ENCODE measurements around the gene SAC3D1.

The SAC3D1 gene

DNA sequence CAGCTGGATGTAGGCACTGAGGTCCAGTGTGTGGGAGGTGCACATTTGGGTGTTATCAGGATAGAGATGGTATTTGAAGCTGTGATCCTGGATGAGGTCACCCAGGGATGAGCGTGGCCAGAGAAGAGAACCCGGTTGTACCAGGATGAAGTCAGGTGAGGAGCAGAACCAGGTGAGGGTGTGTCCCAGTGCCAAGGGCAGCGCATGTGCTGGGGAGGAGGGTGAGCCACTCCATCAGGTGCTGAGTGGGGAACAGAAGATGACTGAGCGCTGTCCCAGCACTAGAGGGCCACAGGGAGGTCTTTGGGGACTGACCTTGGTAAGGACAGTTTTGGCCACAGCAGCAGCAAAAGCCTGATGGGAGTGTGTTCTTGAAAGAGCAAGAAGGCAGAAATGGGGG, 24.3 kb upstream of the SAC3D1 start:
- no peak for DNase-seq
- peaks cover 16% of the 10 kb centered on the region for H3K79me1 ChIP-seq (replicated peaks; ENCODE audit: low read length, poor library complexity, severe bottlenecking)
- no peak overlapping the region for H3K14ac ChIP-seq (ENCODE audit: low read length in 2 of 2)
- no peak overlapping the region for H3K23ac ChIP-seq (ENCODE audit: low read length in 2 of 2)
- no peaks in the 10 kb centered on the region for H3K27me3 ChIP-seq (ENCODE audit: control insufficient read depth in 1 of 2, insufficient read depth in 1 of 2, low read length in 2 of 2)
- no peaks in the 10 kb centered on the region for H3K9me3 ChIP-seq (ENCODE audit: control insufficient read depth, low read length)
- H3K27ac ChIP-seq (ENCODE audit: low read length, poor library complexity, severe bottlenecking): no peak overlapping the region
- H4K91ac ChIP-seq (ENCODE audit: low read length): peak overlapping the region; percentile 64
- H2BK5ac ChIP-seq (ENCODE audit: low read depth, low read length, poor library complexity, severe bottlenecking): no peak overlapping the region
- H3K18ac ChIP-seq (ENCODE audit: low read depth in 1 of 2, low read length in 2 of 2): no peak overlapping the region
- H4K8ac ChIP-seq (ENCODE audit: low read length): no peak overlapping the region
- H3K36me3 ChIP-seq (ENCODE audit: control insufficient read depth in 1 of 2, insufficient read depth in 2 of 2, low read depth in 1 of 2, low read length in 2 of 2): peaks cover 32 to 33% of the 10 kb centered on the region in 2 experiments
- no peak overlapping the region for H3K4ac ChIP-seq (ENCODE audit: low read depth in 1 of 2, low read length in 2 of 2)
- no peak overlapping the region for H3K4me2 ChIP-seq (ENCODE audit: low read length, poor library complexity, severe bottlenecking)
- peak overlapping the region; percentile 36 for H3K9ac ChIP-seq (ENCODE audit: low read length)
- no peak overlapping the region for H2AFZ ChIP-seq (ENCODE audit: low read depth, low read length)
- H2BK12ac ChIP-seq (ENCODE audit: low read length in 2 of 2): no peak overlapping the region
- H2AK5ac ChIP-seq (ENCODE audit: low read length, severe bottlenecking): no peak overlapping the region
- H3K4me1 ChIP-seq (ENCODE audit: control insufficient read depth, insufficient read depth, low read depth, low read length): peaks cover 12% of the 10 kb centered on the region
- no peak overlapping the region for H3K4me3 ChIP-seq (ENCODE audit: insufficient read depth in 1 of 2, low read depth in 1 of 2, low read length in 2 of 2)
- H2BK15ac ChIP-seq (ENCODE audit: low read depth, poor library complexity, severe bottlenecking): no peak overlapping the region
- 94% methylated on average over 4 of the region's 4 CpGs for WGBS
- no peak overlapping the region for H2BK120ac ChIP-seq (ENCODE audit: low read depth, low read length)

DNA sequence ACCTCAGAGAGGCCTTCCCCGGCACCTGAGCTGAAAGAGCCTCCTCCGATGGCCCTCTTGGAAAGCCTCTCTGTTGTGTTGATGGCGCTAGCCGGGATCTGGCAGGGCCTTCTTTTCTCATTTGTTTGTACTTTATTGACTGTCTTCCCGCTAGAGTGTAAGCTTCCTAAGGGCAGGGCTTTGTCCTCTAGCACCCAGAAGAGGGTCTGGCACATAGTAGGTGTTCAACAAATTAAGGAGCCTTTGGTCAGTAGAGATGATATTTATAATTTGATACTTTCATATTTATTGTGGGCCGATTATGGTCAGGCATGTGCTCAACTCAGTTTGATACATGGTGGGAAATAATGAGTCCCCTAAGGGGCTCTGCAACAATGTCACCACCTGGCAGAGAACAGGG, 23.1 kb upstream of the SAC3D1 start:
- Histone ChIP-seq H3K4me3 (ENCODE audit: insufficient read depth in 1 of 2, low read depth in 1 of 2, low read length in 2 of 2) (no peak overlapping the region), H3K79me1 (replicated peaks; ENCODE audit: low read length, poor library complexity, severe bottlenecking) (peaks cover 16% of the 10 kb centered on the region), H3K4me1 (ENCODE audit: control insufficient read depth, insufficient read depth, low read depth, low read length) (peaks cover 12% of the 10 kb centered on the region), H2BK12ac (ENCODE audit: low read length in 2 of 2) (no peak overlapping the region), H3K27ac (ENCODE audit: low read length, poor library complexity, severe bottlenecking) (no peak overlapping the region), H3K9me3 (ENCODE audit: control insufficient read depth, low read length) (no peaks in the 10 kb centered on the region), H3K4me2 (ENCODE audit: low read length, poor library complexity, severe bottlenecking) (no peak overlapping the region), H2BK120ac (ENCODE audit: low read depth, low read length) (no peak overlapping the region), H3K27me3 (ENCODE audit: control insufficient read depth in 1 of 2, insufficient read depth in 1 of 2, low read length in 2 of 2) (no peaks in the 10 kb centered on the region), H3K36me3 (ENCODE audit: control insufficient read depth in 1 of 2, insufficient read depth in 2 of 2, low read depth in 1 of 2, low read length in 2 of 2) (peaks cover 38 to 40% of the 10 kb centered on the region in 2 experiments), H2BK15ac (ENCODE audit: low read depth, poor library complexity, severe bottlenecking) (no peak overlapping the region), H2BK5ac (ENCODE audit: low read depth, low read length, poor library complexity, severe bottlenecking) (no peak overlapping the region), H2AK5ac (ENCODE audit: low read length, severe bottlenecking) (no peak overlapping the region), H2AFZ (ENCODE audit: low read depth, low read length) (no peak overlapping the region), H3K9ac (ENCODE audit: low read length) (no peak overlapping the region), H3K14ac (ENCODE audit: low read length in 2 of 2) (no peak overlapping the region), H3K23ac (ENCODE audit: low read length in 2 of 2) (no peak overlapping the region), H4K8ac (ENCODE audit: low read length) (no peak overlapping the region), H3K18ac (ENCODE audit: low read depth in 1 of 2, low read length in 2 of 2) (no peak overlapping the region), H4K91ac (ENCODE audit: low read length) (no peak overlapping the region), H3K4ac (ENCODE audit: low read depth in 1 of 2, low read length in 2 of 2) (no peak overlapping the region)
- no peak for DNase-seq
- 99% methylated on average over 6 of the region's 6 CpGs for WGBS

DNA sequence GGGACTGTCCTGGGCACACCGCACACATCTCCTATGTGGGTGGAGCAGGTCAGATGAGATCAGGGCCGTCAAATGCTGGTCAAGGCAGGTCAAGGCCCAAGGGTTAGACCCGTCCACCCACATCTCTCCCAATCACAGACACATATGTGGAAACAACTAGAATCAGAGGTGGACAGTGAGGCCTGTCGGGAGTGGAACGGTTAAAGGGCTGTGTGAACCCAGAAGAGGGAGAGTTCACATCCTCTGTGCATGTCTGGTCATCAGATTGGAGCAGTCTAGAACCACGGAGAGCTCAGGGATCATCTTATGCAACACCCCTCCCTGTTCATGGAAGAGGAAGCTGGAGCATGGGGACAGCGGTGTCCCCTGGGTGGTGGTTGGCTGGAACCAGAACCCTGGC, 21.2 kb upstream of the SAC3D1 start:
- H2AK5ac ChIP-seq (ENCODE audit: low read length, severe bottlenecking): no peak overlapping the region
- H3K18ac ChIP-seq (ENCODE audit: low read depth in 1 of 2, low read length in 2 of 2): no peak overlapping the region
- DNase-seq: no peak
- no peaks in the 10 kb centered on the region for H3K9me3 ChIP-seq (ENCODE audit: control insufficient read depth, low read length)
- H3K4me1 ChIP-seq (ENCODE audit: control insufficient read depth, insufficient read depth, low read depth, low read length): peaks cover 9% of the 10 kb centered on the region
- H2BK15ac ChIP-seq (ENCODE audit: low read depth, poor library complexity, severe bottlenecking): no peak overlapping the region
- no peak overlapping the region for H3K23ac ChIP-seq (ENCODE audit: low read length in 2 of 2)
- peaks cover 16% of the 10 kb centered on the region for H3K79me1 ChIP-seq (replicated peaks; ENCODE audit: low read length, poor library complexity, severe bottlenecking)
- H3K14ac ChIP-seq (ENCODE audit: low read length in 2 of 2): no peak overlapping the region
- no peaks in the 10 kb centered on the region for H3K27me3 ChIP-seq (ENCODE audit: control insufficient read depth in 1 of 2, insufficient read depth in 1 of 2, low read length in 2 of 2)
- no peak overlapping the region for H4K91ac ChIP-seq (ENCODE audit: low read length)
- no peak overlapping the region for H2BK120ac ChIP-seq (ENCODE audit: low read depth, low read length)
- H2BK5ac ChIP-seq (ENCODE audit: low read depth, low read length, poor library complexity, severe bottlenecking): no peak overlapping the region
- H3K4me2 ChIP-seq (ENCODE audit: low read length, poor library complexity, severe bottlenecking): no peak overlapping the region
- no peak overlapping the region for H3K9ac ChIP-seq (ENCODE audit: low read length)
- no peak overlapping the region for H3K4me3 ChIP-seq (ENCODE audit: insufficient read depth in 1 of 2, low read depth in 1 of 2, low read length in 2 of 2)
- H4K8ac ChIP-seq (ENCODE audit: low read length): no peak overlapping the region
- H2BK12ac ChIP-seq (ENCODE audit: low read length in 2 of 2): no peak overlapping the region
- H2AFZ ChIP-seq (ENCODE audit: low read depth, low read length): no peak overlapping the region
- 90% methylated on average over 4 of the region's 7 CpGs for WGBS
- H3K36me3 ChIP-seq (ENCODE audit: control insufficient read depth in 1 of 2, insufficient read depth in 2 of 2, low read depth in 1 of 2, low read length in 2 of 2): peaks cover 38 to 40% of the 10 kb centered on the region in 2 experiments
- peak overlapping the region in 1 of 2 experiments; percentile 7 for H3K4ac ChIP-seq (ENCODE audit: low read depth in 1 of 2, low read length in 2 of 2)
- no peak overlapping the region for H3K27ac ChIP-seq (ENCODE audit: low read length, poor library complexity, severe bottlenecking)

DNA sequence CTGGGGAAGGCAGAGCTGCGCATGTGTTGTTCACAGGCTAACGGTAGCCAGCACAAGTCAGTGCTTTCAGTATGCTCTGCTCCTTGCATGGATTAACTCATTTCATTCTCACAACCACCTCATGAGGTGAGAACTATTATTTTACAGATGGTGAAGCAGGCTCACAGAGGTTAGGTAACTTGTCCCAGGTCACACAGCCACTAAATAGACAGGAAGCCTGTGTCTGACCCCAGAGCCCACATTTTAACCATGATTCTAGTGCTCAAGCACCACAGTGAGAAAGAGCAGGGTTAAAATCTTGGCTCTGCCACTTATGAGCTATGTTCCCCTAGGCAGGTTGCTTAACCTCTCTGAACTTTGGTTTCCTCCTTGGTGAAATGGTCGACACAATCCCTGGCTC, 20.0 kb upstream of the SAC3D1 start:
- H3K36me3 ChIP-seq (ENCODE audit: control insufficient read depth in 1 of 2, insufficient read depth in 2 of 2, low read depth in 1 of 2, low read length in 2 of 2): peaks cover 38 to 40% of the 10 kb centered on the region in 2 experiments
- peaks cover 11% of the 10 kb centered on the region for H3K79me1 ChIP-seq (replicated peaks; ENCODE audit: low read length, poor library complexity, severe bottlenecking)
- no peak for DNase-seq
- H3K23ac ChIP-seq (ENCODE audit: low read length in 2 of 2): no peak overlapping the region
- H2AK5ac ChIP-seq (ENCODE audit: low read length, severe bottlenecking): no peak overlapping the region
- peaks cover 6% of the 10 kb centered on the region for H3K4me1 ChIP-seq (ENCODE audit: control insufficient read depth, insufficient read depth, low read depth, low read length)
- H3K4ac ChIP-seq (ENCODE audit: low read depth in 1 of 2, low read length in 2 of 2): no peak overlapping the region
- no peak overlapping the region for H4K8ac ChIP-seq (ENCODE audit: low read length)
- H3K27ac ChIP-seq (ENCODE audit: low read length, poor library complexity, severe bottlenecking): no peak overlapping the region
- no peaks in the 10 kb centered on the region for H3K27me3 ChIP-seq (ENCODE audit: control insufficient read depth in 1 of 2, insufficient read depth in 1 of 2, low read length in 2 of 2)
- H2BK120ac ChIP-seq (ENCODE audit: low read depth, low read length): no peak overlapping the region
- no peak overlapping the region for H3K4me2 ChIP-seq (ENCODE audit: low read length, poor library complexity, severe bottlenecking)
- no peak overlapping the region for H2BK12ac ChIP-seq (ENCODE audit: low read length in 2 of 2)
- H3K4me3 ChIP-seq (ENCODE audit: insufficient read depth in 1 of 2, low read depth in 1 of 2, low read length in 2 of 2): no peak overlapping the region
- no peaks in the 10 kb centered on the region for H3K9me3 ChIP-seq (ENCODE audit: control insufficient read depth, low read length)
- no peak overlapping the region for H2BK15ac ChIP-seq (ENCODE audit: low read depth, poor library complexity, severe bottlenecking)
- H3K14ac ChIP-seq (ENCODE audit: low read length in 2 of 2): no peak overlapping the region
- H3K9ac ChIP-seq (ENCODE audit: low read length): no peak overlapping the region
- no peak overlapping the region for H3K18ac ChIP-seq (ENCODE audit: low read depth in 1 of 2, low read length in 2 of 2)
- H4K91ac ChIP-seq (ENCODE audit: low read length): no peak overlapping the region
- WGBS: 92% methylated on average over 3 of the region's 3 CpGs
- H2AFZ ChIP-seq (ENCODE audit: low read depth, low read length): no peak overlapping the region
- H2BK5ac ChIP-seq (ENCODE audit: low read depth, low read length, poor library complexity, severe bottlenecking): no peak overlapping the region
